Type B pancreatic cell (in vitro differentiated cells): ENCODE data around the gene ALAS1. TPM values are rescaled to one million over a fixed set of nuclear protein-coding genes. Genes with fewer than 3 reads are reported as not detected.

ENCODE experiments used
- DNase-seq: peaks from one replicate; pipeline ENCODE4 v3.0.0; 2021; ENCODE audit warnings: mixed read lengths; ENCODE audit not compliant: unreplicated experiment; ENCODE audit errors: extremely low spot score
- H3K27ac Mint-ChIP-seq: 2 replicates; pipeline ENCODE4 v1.8.0; 2021; ENCODE audit warnings: mild to moderate bottlenecking, mixed read lengths
- H3K27me3 Mint-ChIP-seq: 2 replicates; pipeline ENCODE4 v1.8.0; 2021; ENCODE audit warnings: mixed read lengths
- H3K36me3 Mint-ChIP-seq: 2 replicates; pipeline ENCODE4 v1.8.0; 2021; ENCODE audit warnings: mixed read lengths
- H3K4me1 Mint-ChIP-seq: one replicate; pipeline ENCODE4 v1.8.0; 2021; ENCODE audit warnings: mixed read lengths; ENCODE audit not compliant: unreplicated experiment
- H3K4me3 Mint-ChIP-seq: 2 replicates; pipeline ENCODE4 v1.8.0; 2021; ENCODE audit warnings: mild to moderate bottlenecking, mixed read lengths
- H3K9me3 Mint-ChIP-seq: 2 replicates; pipeline ENCODE4 v1.8.0; 2021; ENCODE audit warnings: mixed read lengths
- CTCF ChIP-seq: fragments of 200-600 bp; sonication (generic); conservative IDR thresholded peaks from 2 replicates; pipeline ENCODE4 v1.5.0; 2021; ENCODE audit warnings: antibody characterized with exemption, mild to moderate bottlenecking
- total RNA-seq: library from RNA; stranded (reverse); gene quantifications from 2 replicates; pipeline ENCODE4 v1.2.1, GENCODE V29; 2021; ENCODE audit warnings: low replicate concordance

Gene ALAS1
- total RNA-seq, 1 donor from 2014 or later, result 57.1 TPM

- Mint-ChIP-seq H3K4me1 (no peaks in the 10 kb centered on the region), H3K27ac (no peak within 1 kb of the TSS), H3K4me3 (no peak within 1 kb of the TSS), H3K9me3 (no peaks in the 10 kb centered on the region), H3K36me3 (no peaks in the 10 kb centered on the region), H3K27me3 (no peaks in the 10 kb centered on the region)
- DNase-seq, result peak; percentile 58
- TF ChIP-seq CTCF, result no peak
Observed at GRCh38 chr3:52225452-52226228, 27.7 kb downstream of the ALAS1 start, which contains the start of gene TLR9. TLR9 (minus strand) TSS chr3:52225645; CDS start chr3:52225529, 116 bp downstream.

- Mint-ChIP-seq H3K27ac (no peak overlapping the region), H3K27me3 (no peaks in the 10 kb centered on the region), H3K9me3 (no peaks in the 10 kb centered on the region), H3K4me3 (no peak overlapping the region), H3K36me3 (no peaks in the 10 kb centered on the region), H3K4me1 (no peaks in the 10 kb centered on the region)
- DNase-seq, result peak; percentile 53
- no peak for TF ChIP-seq CTCF
Observed at GRCh38 chr3:52226229-52226817, 28.4 kb downstream of the ALAS1 start.

GRCh38 chr3:52227117-52227516 lies 29.2 kb downstream of the ALAS1 start:
- Mint-ChIP-seq H3K36me3 (no peaks in the 10 kb centered on the region), H3K9me3 (no peaks in the 10 kb centered on the region), H3K4me1 (no peaks in the 10 kb centered on the region), H3K4me3 (no peak overlapping the region), H3K27ac (no peak overlapping the region), H3K27me3 (no peaks in the 10 kb centered on the region)
- no peak for DNase-seq
- TF ChIP-seq CTCF, result no peak

GRCh38 chr3:52227766-52228165 lies 29.8 kb downstream of the ALAS1 start:
- DNase-seq, result no peak
- H3K4me3 Mint-ChIP-seq, result no peak overlapping the region
- H3K4me1 Mint-ChIP-seq, result no peaks in the 10 kb centered on the region
- H3K36me3 Mint-ChIP-seq, result no peaks in the 10 kb centered on the region
- no peaks in the 10 kb centered on the region for H3K27me3 Mint-ChIP-seq
- no peaks in the 10 kb centered on the region for H3K9me3 Mint-ChIP-seq
- TF ChIP-seq CTCF, result no peak
- H3K27ac Mint-ChIP-seq, result no peak overlapping the region

GRCh38 chr3:52228266-52228665 lies 30.3 kb downstream of the ALAS1 start:
- Mint-ChIP-seq H3K36me3 (no peaks in the 10 kb centered on the region), H3K27ac (no peak overlapping the region), H3K4me1 (no peaks in the 10 kb centered on the region), H3K4me3 (no peak overlapping the region), H3K9me3 (no peaks in the 10 kb centered on the region), H3K27me3 (no peaks in the 10 kb centered on the region)
- DNase-seq, result no peak
- no peak for TF ChIP-seq CTCF
